Urinary bladder (tissue), 4 donors: ENCODE results near the gene F10. TPM values are rescaled to one million over a fixed set of nuclear protein-coding genes. Genes with fewer than 3 reads are reported as not detected.

Experiments
- DNase-seq: peaks from one replicate; pipeline ENCODE4 v3.0.0-alpha.2; 2015; ENCODE audit errors: extremely low spot score
- H3K27ac ChIP-seq: one replicate; pipeline ENCODE4 v1.5.1; 2013; ENCODE audit warnings: low read depth, mild to moderate bottlenecking, moderate library complexity
- H3K36me3 ChIP-seq: one replicate; pipeline ENCODE4 v1.6.1; 2013; ENCODE audit warnings: mild to moderate bottlenecking, moderate library complexity; ENCODE audit not compliant: insufficient read depth
- H3K4me1 ChIP-seq: one replicate; pipeline ENCODE4 v1.6.1; 2013; ENCODE audit warnings: mild to moderate bottlenecking, moderate library complexity; ENCODE audit not compliant: insufficient read depth
- H3K4me3 ChIP-seq: one replicate; pipeline ENCODE4 v1.5.1; 2013; ENCODE audit warnings: low read depth, low read length
- WGBS: extraction: QIAGEN DNeasy Blood & Tissue Kit; methylation state at CpG from one replicate; pipeline ENCODE4 v1.1.7; 2013; 5-methylcytosine and 5-hydroxymethylcytosine counted together
- polyA plus RNA-seq: library from polyadenylated mRNA; stranded (reverse); fragments of 200-250 nt; gene quantifications from one replicate; pipeline ENCODE4 v1.2.3, GENCODE V29; 2013
- small RNA-seq: library from RNA; depleted of rRNA; stranded (forward); fragments of <200 nt; gene quantifications from one replicate; pipeline ENCODE3, GENCODE V24; 2014
- total RNA-seq: library from RNA; depleted of rRNA; stranded (reverse); fragments of >200 nt; gene quantifications from one replicate; pipeline ENCODE4 v1.2.3, GENCODE V29; 2014
- donor health status: healthy with polysubstance abuse.
- donor health status: healthy.

The F10 gene
- total and polyA plus RNA-seq, 2 donors: 26.7 to 27.6 TPM

DNA sequence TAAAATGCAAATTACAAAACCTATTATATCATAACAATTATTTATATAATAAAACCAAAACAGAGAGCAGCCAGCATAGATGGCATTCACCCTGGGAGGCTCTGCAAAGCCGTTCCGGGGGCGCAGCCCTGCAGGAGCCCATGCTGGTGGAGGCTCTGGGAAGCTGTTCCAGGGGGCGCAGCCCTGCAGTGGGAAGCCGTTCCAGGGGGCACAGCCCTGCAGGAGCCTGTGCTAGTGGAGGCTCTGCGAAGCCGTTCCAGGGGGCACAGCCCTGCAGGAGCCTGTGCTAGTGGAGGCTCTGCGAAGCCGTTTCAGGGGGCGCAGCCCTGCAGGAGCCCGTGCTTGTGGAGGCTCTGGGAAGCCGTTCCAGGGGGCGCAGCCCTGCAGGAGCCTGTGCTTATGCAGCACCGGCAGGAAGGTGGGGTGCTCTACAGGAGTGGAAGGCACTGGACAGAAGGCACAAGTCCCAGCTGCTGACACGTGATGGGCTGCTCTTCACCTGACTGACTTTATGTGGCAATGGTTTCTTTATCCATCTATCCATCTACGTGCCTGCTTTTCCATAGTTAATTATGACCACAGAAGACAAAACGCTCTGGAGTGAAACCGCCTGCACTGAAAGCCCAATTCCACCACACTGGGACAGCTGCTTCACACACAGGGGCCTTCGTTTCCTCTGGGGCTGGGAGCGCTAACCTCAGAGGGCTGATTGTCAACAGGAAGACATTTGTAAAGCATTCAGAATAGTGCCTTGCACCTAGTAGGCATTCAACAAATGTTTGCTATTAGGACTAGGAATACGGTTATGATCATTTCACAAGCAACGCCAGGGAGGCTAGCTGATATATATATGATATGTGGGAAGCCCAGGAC is 62.2 kb downstream of the F10 start:
- H3K36me3 ChIP-seq: no peaks in the 10 kb centered on the region
- 87% methylated on average over 22 of the region's 22 CpGs for WGBS
- H3K27ac ChIP-seq: no peak overlapping the region

DNA sequence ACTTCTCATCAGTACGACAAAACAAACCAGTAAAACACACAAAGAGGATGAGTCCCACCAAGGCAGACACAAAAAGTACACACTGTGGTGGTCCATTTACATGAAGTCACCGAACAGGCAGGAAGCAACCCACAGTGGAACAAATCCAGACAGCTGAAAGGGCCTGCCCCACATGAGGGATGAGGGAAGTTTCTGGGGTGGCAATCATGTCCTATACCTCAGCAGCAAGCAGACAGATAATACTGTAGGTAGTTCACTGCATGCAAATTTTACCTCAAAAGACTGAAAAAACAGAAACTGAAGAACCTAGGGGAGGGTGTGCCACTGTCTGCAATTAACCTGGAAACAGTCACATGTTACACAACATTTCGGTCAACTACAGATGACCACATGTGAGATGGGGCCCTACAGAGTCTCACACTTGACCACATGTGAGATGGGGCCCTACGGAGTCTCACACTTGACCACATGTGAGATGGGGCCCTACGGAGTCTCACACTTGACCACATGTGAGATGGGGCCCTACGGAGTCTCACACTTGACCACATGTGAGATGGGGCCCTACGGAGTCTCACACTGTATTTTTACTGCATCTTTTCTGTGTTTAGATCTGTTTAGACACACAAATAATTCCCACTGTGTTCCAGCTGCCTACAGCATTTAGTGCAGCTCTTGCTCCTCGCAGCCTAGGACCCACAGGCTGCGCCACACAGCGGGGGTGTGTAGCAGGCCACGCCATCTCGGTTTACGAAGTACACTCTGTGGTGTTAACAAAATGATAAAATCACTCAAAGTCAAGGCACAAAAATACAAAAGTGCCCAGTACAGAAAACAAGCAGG is 63.7 kb downstream of the F10 start:
- H3K4me3 ChIP-seq: no peak overlapping the region
- no peaks in the 10 kb centered on the region for H3K36me3 ChIP-seq
- DNase-seq: no peak
- H3K27ac ChIP-seq: peak overlapping the region; percentile 7
- no peaks in the 10 kb centered on the region for H3K4me1 ChIP-seq
- 81% methylated on average over 13 of the region's 13 CpGs for WGBS

More for the DNA sequence above, 62.2 kb downstream of the F10 start:
- no peak overlapping the region for H3K4me3 ChIP-seq
- DNase-seq: no peak
- no peaks in the 10 kb centered on the region for H3K4me1 ChIP-seq

DNA sequence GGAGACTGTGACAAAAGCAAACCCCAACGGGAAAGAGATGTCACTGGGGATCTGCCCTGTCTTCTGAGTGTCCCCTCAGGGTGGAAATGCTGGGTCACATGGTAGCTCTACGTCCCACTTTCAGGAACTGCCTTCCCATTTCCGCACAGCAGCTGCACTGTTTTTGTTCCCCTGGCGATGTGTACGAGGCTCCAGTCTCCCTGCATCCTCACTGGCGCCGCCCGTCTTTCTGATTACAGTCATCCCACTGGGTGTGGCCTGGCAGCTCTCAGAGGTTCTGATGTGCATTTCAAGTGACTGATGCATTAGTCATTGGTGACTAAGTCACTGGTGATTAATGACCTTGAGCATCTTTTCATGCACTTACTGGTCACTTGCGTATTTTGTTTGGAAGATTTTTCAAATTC is 64.7 kb downstream of the F10 start:
- Histone ChIP-seq H3K27ac (no peak overlapping the region), H3K4me3 (no peak overlapping the region), H3K36me3 (no peaks in the 10 kb centered on the region), H3K4me1 (no peaks in the 10 kb centered on the region)
- no peak for DNase-seq
- WGBS: 61% methylated on average over 9 of the region's 9 CpGs

DNA sequence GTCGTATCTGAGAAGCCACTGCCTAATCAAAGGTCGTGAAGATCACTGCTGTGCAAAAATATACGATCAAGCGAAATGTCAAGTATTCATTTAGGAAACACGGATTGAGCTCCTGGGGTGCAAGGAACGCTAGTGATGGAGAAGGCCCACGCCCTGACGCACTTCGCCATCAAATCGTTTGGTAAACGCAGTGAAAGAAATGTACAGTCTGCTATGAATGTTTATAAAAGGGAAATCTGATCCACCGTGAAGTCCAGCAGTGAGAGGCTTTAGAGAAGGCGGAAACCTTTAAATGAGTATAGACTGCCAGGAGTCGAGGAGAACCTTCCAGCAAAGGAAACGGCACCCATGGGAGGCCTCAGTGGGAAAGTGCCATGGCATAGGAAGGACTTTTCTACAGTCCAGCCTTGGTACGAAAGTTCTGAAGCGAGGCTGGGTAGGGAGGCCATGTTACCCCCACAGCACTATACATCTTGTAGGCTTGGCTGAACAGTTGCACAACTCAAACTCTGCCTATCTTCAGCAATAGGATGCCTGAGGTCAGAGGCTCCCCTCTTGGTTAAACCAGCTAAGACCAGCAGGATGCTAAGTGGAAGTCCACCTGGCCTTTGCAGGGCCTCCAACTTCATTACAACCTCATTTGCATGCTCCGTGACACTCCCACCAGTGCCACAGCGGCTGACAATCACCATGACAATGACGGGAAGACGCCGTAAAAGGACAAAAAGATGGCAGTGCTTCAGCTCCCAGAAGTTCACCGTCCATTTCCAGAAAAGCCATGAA is 65.5 kb downstream of the F10 start:
- 90% methylated on average over 23 of the region's 23 CpGs for WGBS
- H3K4me1 ChIP-seq: no peaks in the 10 kb centered on the region
- no peaks in the 10 kb centered on the region for H3K36me3 ChIP-seq
- no peak overlapping the region for H3K27ac ChIP-seq
- H3K4me3 ChIP-seq: no peak overlapping the region
- DNase-seq: no peak

DNA sequence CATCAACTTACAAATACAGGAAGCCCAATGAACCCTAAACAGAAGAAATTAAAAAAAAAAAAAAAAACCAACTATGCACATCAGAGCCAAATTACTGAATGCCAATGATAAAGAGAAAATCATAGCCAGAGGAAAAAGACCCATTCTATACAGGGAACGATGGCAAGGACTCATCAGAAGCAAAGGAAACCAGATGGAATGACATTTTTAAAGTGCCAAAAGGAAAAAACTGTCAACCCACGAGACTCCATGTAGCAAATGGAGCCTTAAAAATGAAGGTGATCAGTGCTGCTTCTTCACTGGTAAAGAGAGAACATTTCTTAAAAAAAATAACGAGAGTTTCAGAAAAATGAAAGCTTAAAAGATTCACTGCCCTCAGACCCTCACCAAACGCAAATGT is 67.6 kb downstream of the F10 start:
- Histone ChIP-seq H3K27ac (no peak overlapping the region), H3K4me3 (no peak overlapping the region), H3K4me1 (no peaks in the 10 kb centered on the region), H3K36me3 (peaks cover 6% of the 10 kb centered on the region)
- WGBS: 82% methylated on average over 4 of the region's 4 CpGs
- no peak for DNase-seq

DNA sequence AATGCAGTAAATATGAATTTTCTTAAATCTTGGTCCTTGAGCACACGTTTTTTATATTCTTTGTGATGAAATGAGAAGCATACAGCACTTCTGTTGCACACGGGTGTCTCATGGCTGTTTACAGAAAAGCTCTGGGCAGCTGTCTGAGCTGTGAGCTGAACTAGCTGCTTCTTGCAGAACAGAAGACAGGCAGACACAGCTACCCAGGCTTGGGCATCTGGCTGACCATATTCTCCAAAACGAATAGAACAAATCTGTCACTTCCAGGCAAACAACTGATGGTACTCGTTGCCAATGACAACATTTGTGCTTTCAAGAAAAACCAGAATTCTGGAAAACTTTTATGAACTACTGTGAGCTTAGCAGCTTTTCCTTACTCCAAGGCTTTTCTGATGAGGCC is 69.7 kb downstream of the F10 start:
- H3K36me3 ChIP-seq: peaks cover 6% of the 10 kb centered on the region
- H3K4me1 ChIP-seq: no peaks in the 10 kb centered on the region
- 84% methylated on average over 4 of the region's 4 CpGs for WGBS
- DNase-seq: no peak
- no peak overlapping the region for H3K27ac ChIP-seq
- no peak overlapping the region for H3K4me3 ChIP-seq

DNA sequence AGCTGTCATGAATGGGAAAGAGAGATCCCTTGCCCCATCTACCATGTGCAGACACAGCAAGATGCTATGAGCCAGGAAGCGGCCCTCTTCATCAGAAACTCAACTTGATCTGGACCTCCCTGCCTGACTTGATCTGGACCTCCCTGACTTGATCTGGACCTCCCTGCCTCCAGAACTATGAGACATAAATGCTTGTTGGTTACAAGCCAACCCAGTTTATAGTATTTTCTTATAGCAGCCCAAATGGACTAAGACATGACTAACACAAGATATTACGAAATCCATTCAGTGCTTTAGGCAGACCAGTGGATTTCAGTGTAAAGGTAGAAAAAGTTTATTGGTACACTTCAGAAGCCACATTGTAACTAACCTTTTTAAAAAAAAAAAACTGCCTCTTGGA is 70.3 kb downstream of the F10 start:
- Histone ChIP-seq H3K4me1 (no peaks in the 10 kb centered on the region), H3K27ac (no peak overlapping the region), H3K4me3 (no peak overlapping the region), H3K36me3 (peaks cover 6% of the 10 kb centered on the region)
- no peak for DNase-seq
- 91% methylated on average over 2 of the region's 2 CpGs for WGBS

DNA sequence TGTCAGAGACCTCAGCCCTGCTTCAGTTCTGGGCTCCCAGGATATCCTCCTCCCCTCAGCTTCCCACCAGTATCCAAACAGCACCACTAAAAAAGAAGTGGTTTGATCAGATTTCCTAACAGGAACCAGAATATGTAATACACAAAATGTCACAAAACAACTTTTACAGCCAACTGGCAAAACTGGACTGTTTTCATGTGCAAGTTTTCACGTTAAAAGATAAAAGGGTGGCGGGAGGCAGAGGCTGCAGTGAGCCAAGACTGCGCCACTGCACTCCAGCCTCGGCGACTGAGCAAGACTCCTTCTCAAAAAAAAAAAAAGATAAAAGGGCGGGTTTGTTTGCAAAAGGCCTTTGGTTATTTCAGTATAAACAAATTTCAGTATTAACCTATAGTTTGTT is 72.8 kb downstream of the F10 start:
- no peak overlapping the region for H3K27ac ChIP-seq
- 74% methylated on average over 6 of the region's 6 CpGs for WGBS
- H3K36me3 ChIP-seq: peaks cover 11% of the 10 kb centered on the region

DNA sequence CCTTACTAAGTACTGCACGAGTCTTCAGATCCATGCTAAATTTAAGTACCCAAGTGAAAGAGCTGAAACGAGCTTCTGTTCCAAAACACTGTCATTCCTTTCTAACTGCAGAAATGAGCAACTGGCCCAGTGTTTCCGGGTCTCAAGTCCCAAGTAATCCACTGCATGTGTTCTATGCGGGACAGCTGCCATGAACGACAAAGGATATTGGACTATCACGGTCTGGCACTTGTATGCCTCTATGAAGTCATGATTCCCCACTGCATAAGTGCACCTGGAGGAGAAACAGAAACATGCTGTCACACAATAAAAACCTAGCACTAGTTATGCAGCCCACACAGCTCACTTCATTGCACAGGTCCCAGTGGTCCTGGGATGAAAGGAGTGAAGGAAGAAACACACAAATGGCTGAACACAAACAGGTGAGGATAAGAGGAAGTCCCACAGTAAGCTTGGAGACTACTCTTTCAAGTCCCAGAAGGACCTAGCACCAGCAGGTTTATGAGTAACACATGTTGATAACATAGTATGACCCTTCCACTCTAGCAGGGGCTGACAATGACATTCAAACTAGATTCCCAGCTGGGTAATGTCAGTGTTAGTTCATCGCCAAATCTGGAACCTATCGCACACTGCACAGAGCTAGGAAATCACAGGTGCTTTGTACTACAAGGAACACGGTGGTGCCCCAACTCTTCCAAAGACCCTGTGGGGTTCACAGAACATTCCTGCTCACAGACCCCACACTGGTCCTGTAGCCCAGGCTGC is 74.6 kb downstream of the F10 start:
- H3K4me3 ChIP-seq: no peak overlapping the region
- WGBS: 89% methylated on average over 9 of the region's 9 CpGs
- no peak overlapping the region for H3K27ac ChIP-seq
- no peak for DNase-seq
- peaks cover 11% of the 10 kb centered on the region for H3K36me3 ChIP-seq
- no peaks in the 10 kb centered on the region for H3K4me1 ChIP-seq

More for the DNA sequence above, 72.8 kb downstream of the F10 start:
- no peak for DNase-seq
- no peaks in the 10 kb centered on the region for H3K4me1 ChIP-seq
- no peak overlapping the region for H3K4me3 ChIP-seq

Small RNA genes lying within 50 kb of the gene (small RNA-seq; reads per million reads assigned to genes)
- gene AL137002.1: not detected

Other genes with a start within 250 kb of the F10 start
- gene MCF2L, start 153.6 kb upstream of the F10 start, total RNA-seq: 15.3 TPM
- gene MCF2L, start 153.6 kb upstream of the F10 start, polyA plus RNA-seq: 31.7 TPM
- gene F7, start 17.0 kb upstream of the F10 start, total RNA-seq: 0.63 TPM
- 0.30 TPM for gene F7, start 17.0 kb upstream of the F10 start, polyA plus RNA-seq
- not detected for gene PROZ, start 35.8 kb downstream of the F10 start, total RNA-seq
- gene PROZ, start 35.8 kb downstream of the F10 start, polyA plus RNA-seq: not detected
- 70.4 TPM for gene PCID2, start 85.9 kb downstream of the F10 start, total RNA-seq
- 39.9 TPM for gene PCID2, start 85.9 kb downstream of the F10 start, polyA plus RNA-seq
- 83.0 TPM for gene CUL4A, start 86.8 kb downstream of the F10 start, total RNA-seq
- gene CUL4A, start 86.8 kb downstream of the F10 start, polyA plus RNA-seq: 44.2 TPM
- gene LAMP1, start 174.4 kb downstream of the F10 start, total RNA-seq: 75.2 TPM
- 158 TPM for gene LAMP1, start 174.4 kb downstream of the F10 start, polyA plus RNA-seq
- gene GRTP1, start 241.3 kb downstream of the F10 start, total RNA-seq: 3.9 TPM
- 8.4 TPM for gene GRTP1, start 241.3 kb downstream of the F10 start, polyA plus RNA-seq